HL-60 (cell line): ENCODE data around the gene EXOC3L2.

ENCODE experiments used
- CTCF ChIP-seq: IDR thresholded peaks from one replicate; pipeline ENCODE4 v1.5.1; 2011; ENCODE audit warnings: low read length, control low read depth, inconsistent platforms; ENCODE audit not compliant: insufficient read depth
- TF ChIP-seq, protein P1 (sequence below): IDR thresholded peaks from 2 replicates; pipeline ENCODE4 v1.6.1; 2012; ENCODE audit warnings: low read depth; ENCODE audit not compliant: insufficient replicate concordance

DNA sequence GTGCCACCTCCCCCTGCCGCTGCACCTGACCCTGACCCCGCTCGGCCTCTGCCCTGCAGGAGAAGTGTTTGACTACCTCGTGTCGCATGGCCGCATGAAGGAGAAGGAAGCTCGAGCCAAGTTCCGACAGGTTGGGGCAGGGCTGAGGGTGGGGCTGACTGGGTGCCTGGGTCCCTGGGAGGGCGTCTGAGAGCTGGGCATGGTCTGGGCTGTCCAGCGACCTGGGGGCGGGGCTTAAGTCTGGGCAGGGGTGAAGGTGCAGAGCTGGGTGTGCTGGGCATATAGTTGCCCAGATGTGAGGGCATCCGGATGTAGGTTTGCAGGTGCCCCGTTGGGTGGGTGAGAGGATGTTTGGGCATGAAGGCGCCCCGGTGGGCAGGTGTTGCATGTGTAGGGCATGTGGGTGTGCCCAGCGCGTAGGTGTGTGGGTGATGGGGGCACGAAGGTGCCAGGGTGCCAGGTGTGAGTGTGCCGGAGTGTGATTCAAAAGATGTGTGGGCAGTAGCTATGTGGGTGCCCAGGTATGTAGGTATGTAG is 19.6 kb upstream of the EXOC3L2 start:
- no peak for TF ChIP-seq CTCF
- TF ChIP-seq, protein P1, sequence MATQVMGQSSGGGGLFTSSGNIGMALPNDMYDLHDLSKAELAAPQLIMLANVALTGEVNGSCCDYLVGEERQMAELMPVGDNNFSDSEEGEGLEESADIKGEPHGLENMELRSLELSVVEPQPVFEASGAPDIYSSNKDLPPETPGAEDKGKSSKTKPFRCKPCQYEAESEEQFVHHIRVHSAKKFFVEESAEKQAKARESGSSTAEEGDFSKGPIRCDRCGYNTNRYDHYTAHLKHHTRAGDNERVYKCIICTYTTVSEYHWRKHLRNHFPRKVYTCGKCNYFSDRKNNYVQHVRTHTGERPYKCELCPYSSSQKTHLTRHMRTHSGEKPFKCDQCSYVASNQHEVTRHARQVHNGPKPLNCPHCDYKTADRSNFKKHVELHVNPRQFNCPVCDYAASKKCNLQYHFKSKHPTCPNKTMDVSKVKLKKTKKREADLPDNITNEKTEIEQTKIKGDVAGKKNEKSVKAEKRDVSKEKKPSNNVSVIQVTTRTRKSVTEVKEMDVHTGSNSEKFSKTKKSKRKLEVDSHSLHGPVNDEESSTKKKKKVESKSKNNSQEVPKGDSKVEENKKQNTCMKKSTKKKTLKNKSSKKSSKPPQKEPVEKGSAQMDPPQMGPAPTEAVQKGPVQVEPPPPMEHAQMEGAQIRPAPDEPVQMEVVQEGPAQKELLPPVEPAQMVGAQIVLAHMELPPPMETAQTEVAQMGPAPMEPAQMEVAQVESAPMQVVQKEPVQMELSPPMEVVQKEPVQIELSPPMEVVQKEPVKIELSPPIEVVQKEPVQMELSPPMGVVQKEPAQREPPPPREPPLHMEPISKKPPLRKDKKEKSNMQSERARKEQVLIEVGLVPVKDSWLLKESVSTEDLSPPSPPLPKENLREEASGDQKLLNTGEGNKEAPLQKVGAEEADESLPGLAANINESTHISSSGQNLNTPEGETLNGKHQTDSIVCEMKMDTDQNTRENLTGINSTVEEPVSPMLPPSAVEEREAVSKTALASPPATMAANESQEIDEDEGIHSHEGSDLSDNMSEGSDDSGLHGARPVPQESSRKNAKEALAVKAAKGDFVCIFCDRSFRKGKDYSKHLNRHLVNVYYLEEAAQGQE: no peak
